OCI-LY1 (cell line): ENCODE results near the gene CD48.

Source experiments
- H2AFZ ChIP-seq: fragments of 200-600 bp; sonication (generic), shearing (Covaris generic); 2 replicates; pipeline ENCODE4 v1.6.0; 2014; ENCODE audit warnings: antibody characterized with exemption, mild to moderate bottlenecking, low read length
- H3F3A ChIP-seq: fragments of 200-600 bp; sonication (generic), shearing (Covaris generic); 2 replicates; pipeline ENCODE4 v1.6.0; 2014; ENCODE audit warnings: mild to moderate bottlenecking, antibody characterized with exemption, low read length, moderate library complexity; ENCODE audit not compliant: insufficient read depth
- H3K27ac ChIP-seq: fragments of 200-600 bp; sonication (generic); 2 replicates; pipeline ENCODE4 v1.5.1; 2014; ENCODE audit warnings: low read length, mixed run types, mild to moderate bottlenecking, low read depth; ENCODE audit not compliant: poor library complexity, severe bottlenecking
- H3K27me3 ChIP-seq: fragments of 200-600 bp; sonication (generic); 2 replicates; pipeline ENCODE4 v1.6.0; 2014; ENCODE audit warnings: antibody characterized with exemption, mild to moderate bottlenecking, low read length, moderate library complexity; ENCODE audit not compliant: insufficient read depth
- H3K36me3 ChIP-seq: fragments of 200-600 bp; sonication (generic); 2 replicates; pipeline ENCODE4 v1.6.1; 2014; ENCODE audit warnings: mild to moderate bottlenecking, antibody characterized with exemption, low read length, moderate library complexity, mixed read lengths; ENCODE audit not compliant: insufficient read depth
- H3K4me1 ChIP-seq: fragments of 200-600 bp; sonication (generic); 2 replicates; pipeline ENCODE4 v1.5.1; 2014; ENCODE audit warnings: mild to moderate bottlenecking, low read length, moderate library complexity; ENCODE audit not compliant: insufficient read depth, severe bottlenecking
- H3K4me2 ChIP-seq: fragments of 200-600 bp; sonication (generic), shearing (Covaris generic); 2 replicates; pipeline ENCODE4 v1.6.1; 2014; ENCODE audit warnings: low read length
- H3K4me3 ChIP-seq: fragments of 200-600 bp; sonication (generic); 2 replicates; pipeline ENCODE4 v1.5.1; 2014; ENCODE audit warnings: low read length, low read depth, mild to moderate bottlenecking, mixed read lengths; ENCODE audit not compliant: poor library complexity, severe bottlenecking
- H3K79me2 ChIP-seq: fragments of 200-600 bp; shearing (Covaris generic); 2 replicates; pipeline ENCODE4 v1.6.1; 2016; ENCODE audit warnings: mixed run types, low read length, mixed read lengths; ENCODE audit not compliant: insufficient read depth
- H3K9ac ChIP-seq: fragments of 200-600 bp; sonication (generic), shearing (Covaris generic); 2 replicates; pipeline ENCODE4 v1.6.1; 2014; ENCODE audit warnings: mild to moderate bottlenecking, low read length, mixed read lengths
- H3K9me2 ChIP-seq: fragments of 200-600 bp; sonication (generic), shearing (Covaris generic); 2 replicates; pipeline ENCODE4 v1.6.1; 2014; ENCODE audit warnings: low read depth, mild to moderate bottlenecking, low read length, mixed read lengths
- H3K9me3 ChIP-seq: fragments of 200-600 bp; shearing (Covaris generic); 2 replicates; pipeline ENCODE4 v1.6.1; 2014; ENCODE audit warnings: low read length, mixed read lengths
- H4K20me1 ChIP-seq: fragments of 200-600 bp; sonication (generic), shearing (Covaris generic); 2 replicates; pipeline ENCODE4 v1.6.0; 2016; ENCODE audit warnings: mild to moderate bottlenecking, low read length; ENCODE audit not compliant: insufficient read depth
- CTCF ChIP-seq: fragments of 200-600 bp; sonication (generic), shearing (Covaris generic); IDR thresholded peaks from 2 replicates; pipeline ENCODE4 v1.5.1; 2017; ENCODE audit warnings: mild to moderate bottlenecking, antibody characterized with exemption, low read length, moderate library complexity, mixed read lengths
- EZH2 ChIP-seq: fragments of 200-600 bp; sonication (generic), shearing (Covaris generic); IDR thresholded peaks from 2 replicates; pipeline ENCODE4 v1.8.0; 2017; ENCODE audit warnings: borderline replicate concordance, mixed run types, mild to moderate bottlenecking, antibody characterized with exemption, low read length, moderate library complexity, mixed read lengths

CD48 gene

GRCh38 chr1:160640359-160641123 lies 71.1 kb downstream of the CD48 start:
- Histone ChIP-seq H3K9ac (no peak overlapping the region), H2AFZ (no peak overlapping the region), H4K20me1 (no peaks in the 10 kb centered on the region), H3K27me3 (no peaks in the 10 kb centered on the region), H3K36me3 (no peaks in the 10 kb centered on the region), H3K79me2 (no peaks in the 10 kb centered on the region), H3K4me1 (peaks cover 31% of the 10 kb centered on the region), H3K9me3 (no peaks in the 10 kb centered on the region), H3K9me2 (no peaks in the 10 kb centered on the region), H3K4me3 (no peak overlapping the region), H3F3A (no peaks in the 10 kb centered on the region), H3K4me2 (no peak overlapping the region), H3K27ac (no peak overlapping the region)
- TF ChIP-seq CTCF, result no peak
- TF ChIP-seq EZH2, result no peak

- Histone ChIP-seq H4K20me1 (no peaks in the 10 kb centered on the region), H3K36me3 (no peaks in the 10 kb centered on the region), H3K27me3 (no peaks in the 10 kb centered on the region), H3K4me1 (peaks cover 31% of the 10 kb centered on the region), H2AFZ (no peak overlapping the region), H3K9me2 (no peaks in the 10 kb centered on the region), H3K9me3 (no peaks in the 10 kb centered on the region), H3K4me3 (no peak overlapping the region), H3F3A (no peaks in the 10 kb centered on the region), H3K27ac (no peak overlapping the region), H3K79me2 (no peaks in the 10 kb centered on the region), H3K9ac (no peak overlapping the region), H3K4me2 (no peak overlapping the region; the same call in 1 of the 2 replicates)
- no peak for TF ChIP-seq CTCF
- no peak for TF ChIP-seq EZH2
Observed at GRCh38 chr1:160639652-160640051, 72.0 kb downstream of the CD48 start.

GRCh38 chr1:160638926-160639325 lies 72.7 kb downstream of the CD48 start:
- Histone ChIP-seq H3K4me1 (peaks cover 31% of the 10 kb centered on the region), H3K9me2 (no peaks in the 10 kb centered on the region), H3F3A (no peaks in the 10 kb centered on the region), H3K9me3 (no peaks in the 10 kb centered on the region), H3K9ac (no peak overlapping the region), H4K20me1 (no peaks in the 10 kb centered on the region), H2AFZ (no peak overlapping the region), H3K27me3 (no peaks in the 10 kb centered on the region), H3K4me2 (no peak overlapping the region), H3K27ac (no peak overlapping the region), H3K79me2 (no peaks in the 10 kb centered on the region), H3K4me3 (no peak overlapping the region), H3K36me3 (no peaks in the 10 kb centered on the region)
- TF ChIP-seq CTCF (no peak), EZH2 (no peak)
